Calu3 (cell line): ENCODE data around the gene NUP214. TPM values are rescaled to one million over a fixed set of nuclear protein-coding genes. Genes with fewer than 3 reads are reported as not detected.

ENCODE experiments used
- BruUV-seq: library from RNA; stranded (reverse); fragments of 400-500 nt; replicated peaks from 2 replicates; lab custom pipeline; 2021; lab: Mats Ljungman, UMichigan
- CTCF ChIA-PET: fragments of 300-600 bp; sonication (Branson Sonifier 250); formaldehyde crosslinking; loops from one replicate; lab custom pipeline; 2022; ENCODE audit warnings: antibody characterized with exemption; lab: Charles Lee
- DNase-seq: peaks from one replicate; pipeline ENCODE4 v3.0.0; 2022
- H3K27ac Mint-ChIP-seq: one replicate; pipeline ENCODE4 v1.8.0; 2022; ENCODE audit warnings: mixed read lengths; ENCODE audit not compliant: unreplicated experiment
- H3K27me3 Mint-ChIP-seq: one replicate; pipeline ENCODE4 v1.8.0; 2022; ENCODE audit warnings: mixed read lengths; ENCODE audit not compliant: unreplicated experiment
- H3K36me3 Mint-ChIP-seq: one replicate; pipeline ENCODE4 v1.8.0; 2022; ENCODE audit warnings: mild to moderate bottlenecking, moderate library complexity, mixed read lengths; ENCODE audit not compliant: insufficient read depth, unreplicated experiment
- H3K4me1 Mint-ChIP-seq: one replicate; pipeline ENCODE4 v1.8.0; 2022; ENCODE audit warnings: mild to moderate bottlenecking, low read depth, mixed read lengths; ENCODE audit not compliant: unreplicated experiment
- H3K4me3 Mint-ChIP-seq: one replicate; pipeline ENCODE4 v1.8.0; 2022; ENCODE audit warnings: mild to moderate bottlenecking, low read depth, moderate library complexity, mixed read lengths; ENCODE audit not compliant: unreplicated experiment
- H3K9me3 Mint-ChIP-seq: one replicate; pipeline ENCODE4 v1.8.0; 2022; ENCODE audit warnings: low read depth, mixed read lengths; ENCODE audit not compliant: unreplicated experiment
- CTCF ChIP-seq: fragments of 200-600 bp; IDR thresholded peaks from one replicate; pipeline ENCODE4 v1.8.0; 2022; ENCODE audit warnings: antibody characterized with exemption; ENCODE audit not compliant: unreplicated experiment
- intact Hi-C: fragments of 100-400 bp; cut with micrococcal nuclease; formaldehyde crosslinking; loops from one replicate; pipeline ENCODE4 v1.10.0; 2022; ENCODE audit not compliant: unreplicated experiment
- total RNA-seq: library from RNA; stranded (reverse); gene quantifications from 2 replicates; pipeline ENCODE4 v1.2.3, GENCODE V29; 2022

The NUP214 gene
- total RNA-seq, 1 experiment from 2014 or later: 50.0 TPM

- H3K36me3 Mint-ChIP-seq: no peaks in the 10 kb centered on the region
- intact Hi-C loops: no loop called here
- no TSS peak for BruUV-seq
Measured at GRCh38 chr9:131116281-131117120, 8.9 kb upstream of the NUP214 start.

GRCh38 chr9:131117121-131117761, 8.1 kb upstream of the NUP214 start:
- peaks cover 15% of the 10 kb centered on the region for H3K4me1 Mint-ChIP-seq
- no peaks in the 10 kb centered on the region for H3K36me3 Mint-ChIP-seq
- H3K27ac Mint-ChIP-seq: no peak overlapping the region
- no TSS peak for BruUV-seq
- no peak overlapping the region for H3K4me3 Mint-ChIP-seq
- TF ChIP-seq CTCF: no peak
- no peaks in the 10 kb centered on the region for H3K9me3 Mint-ChIP-seq
- intact Hi-C loops: no loop called here
- CTCF ChIA-PET: no interaction called here
- no peaks in the 10 kb centered on the region for H3K27me3 Mint-ChIP-seq
- no peak for DNase-seq

More at GRCh38 chr9:131116281-131117120, 8.9 kb upstream of the NUP214 start:
- Mint-ChIP-seq H3K9me3 (no peaks in the 10 kb centered on the region), H3K4me1 (peaks cover 7% of the 10 kb centered on the region), H3K4me3 (no peak overlapping the region), H3K27ac (no peak overlapping the region), H3K27me3 (no peaks in the 10 kb centered on the region)
- no peak for DNase-seq
- CTCF ChIA-PET: interaction anchor here (0.7 kb wide), 1 partner anchor 17 kb away, joined by 4 read pairs; no protein-coding TSS in a partner anchor
- no peak for TF ChIP-seq CTCF

GRCh38 chr9:131117762-131118145, 7.6 kb upstream of the NUP214 start:
- no peak for TF ChIP-seq CTCF
- DNase-seq: no peak
- intact Hi-C loops: no loop called here
- Mint-ChIP-seq H3K27me3 (no peaks in the 10 kb centered on the region), H3K4me1 (peaks cover 20% of the 10 kb centered on the region), H3K27ac (no peak overlapping the region), H3K9me3 (no peaks in the 10 kb centered on the region), H3K36me3 (no peaks in the 10 kb centered on the region), H3K4me3 (no peak overlapping the region)
- CTCF ChIA-PET: no interaction called here
- no TSS peak for BruUV-seq

GRCh38 chr9:131119600-131119999, 5.8 kb upstream of the NUP214 start:
- no peak overlapping the region for H3K27ac Mint-ChIP-seq
- peaks cover 24% of the 10 kb centered on the region for H3K4me1 Mint-ChIP-seq
- intact Hi-C loops: no loop called here
- no peak for DNase-seq
- CTCF ChIA-PET: no interaction called here
- TF ChIP-seq CTCF: no peak
- H3K27me3 Mint-ChIP-seq: no peaks in the 10 kb centered on the region
- no TSS peak for BruUV-seq
- peaks cover 1% of the 10 kb centered on the region for H3K36me3 Mint-ChIP-seq
- no peak overlapping the region for H3K4me3 Mint-ChIP-seq
- no peaks in the 10 kb centered on the region for H3K9me3 Mint-ChIP-seq
